HG03521 (cell line): ENCODE data around the gene IER5.
A peak's percentile ranks its signal among the peaks of the same experiment; 100 is the strongest.
"Not testable (repeated sequence)": the region's sequence is repeated elsewhere in the genome, so short reads cannot be mapped to it uniquely, and the experiment has no call there.

ENCODE experiments used
- ATAC-seq: cut with Tn5 transposase; IDR thresholded peaks from one replicate; pipeline ENCODE4 v1.9.1; 2021; ENCODE audit warnings: mild to moderate bottlenecking, moderate library complexity; ENCODE audit not compliant: unreplicated experiment

The IER5 gene

DNA sequence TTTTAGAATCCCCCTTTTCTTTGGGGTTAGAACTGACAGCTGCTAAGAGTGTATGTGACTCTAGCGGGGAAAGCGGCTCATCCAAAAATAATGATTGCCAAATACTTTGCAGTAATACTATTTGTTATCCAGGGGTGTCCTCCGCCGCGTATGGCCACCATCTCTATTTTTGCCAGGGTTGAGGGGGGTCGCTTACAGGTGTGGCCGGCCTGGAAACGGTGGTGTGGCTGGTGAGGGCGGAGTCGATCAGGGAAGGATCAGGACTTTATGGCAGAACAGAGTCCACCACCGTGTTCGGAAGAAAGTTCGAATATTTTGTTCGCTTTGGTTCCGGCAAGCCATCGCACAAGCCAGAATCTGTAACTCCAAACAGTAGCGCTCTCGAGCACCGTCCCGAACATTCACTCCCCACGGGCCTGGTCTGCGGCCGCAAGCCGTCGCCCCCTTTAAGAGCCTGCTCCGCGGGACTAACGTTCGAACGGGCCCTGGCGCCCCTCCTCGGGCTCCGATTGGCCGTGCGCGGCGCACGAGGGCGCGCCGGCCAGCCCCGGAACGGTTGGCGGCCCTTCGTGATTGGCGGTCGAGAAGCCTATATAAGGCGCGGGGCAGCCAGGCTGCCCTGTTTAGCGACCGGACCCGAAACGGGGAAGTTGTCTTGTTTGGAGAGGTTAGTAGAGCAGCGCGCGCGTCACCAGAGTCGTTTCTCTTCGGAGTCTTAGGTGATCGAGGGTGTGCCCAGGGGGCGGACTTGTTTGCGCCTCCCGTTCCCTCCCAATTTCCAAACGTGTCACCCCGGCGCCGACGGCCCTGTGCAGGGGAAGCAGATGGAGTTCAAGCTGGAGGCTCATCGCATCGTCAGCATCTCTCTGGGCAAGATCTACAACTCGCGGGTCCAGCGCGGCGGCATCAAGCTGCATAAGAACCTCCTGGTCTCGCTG lies at the start of gene IER5:
TSS of gene IER5 (plus strand) at position 622 of the 938 bp plus-strand sequence. CDS start at position 825, 203 bp downstream.
- peak; percentile 68 for ATAC-seq

DNA sequence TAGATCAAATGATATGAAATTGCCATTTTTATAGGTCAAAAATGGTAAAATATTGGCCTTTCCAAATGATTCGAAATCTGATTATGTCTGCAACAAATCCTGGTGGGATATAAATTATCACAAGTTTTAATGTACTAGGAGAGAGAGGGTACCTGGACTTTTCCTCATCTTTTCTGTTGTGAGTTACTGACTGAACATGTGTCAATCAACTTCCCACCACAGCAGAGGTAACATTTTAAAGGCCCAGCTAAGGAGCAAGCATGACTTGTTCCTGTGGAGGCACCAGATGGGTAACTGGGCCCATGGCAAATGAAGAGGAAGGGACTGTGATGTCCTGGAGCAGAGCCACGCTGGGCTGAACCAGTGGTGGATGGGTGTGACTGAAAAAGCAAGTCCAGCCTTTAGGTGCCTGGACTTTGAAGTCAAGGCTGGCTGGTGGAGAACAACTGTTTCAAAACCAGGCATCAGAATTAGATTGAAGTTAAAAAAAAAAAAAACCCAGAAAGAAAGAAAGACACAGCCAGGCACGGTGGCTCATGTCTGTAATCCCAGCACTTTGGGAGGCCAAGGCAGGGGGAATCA lies 48.1 kb upstream of the IER5 start:
- ATAC-seq, result no peak

DNA sequence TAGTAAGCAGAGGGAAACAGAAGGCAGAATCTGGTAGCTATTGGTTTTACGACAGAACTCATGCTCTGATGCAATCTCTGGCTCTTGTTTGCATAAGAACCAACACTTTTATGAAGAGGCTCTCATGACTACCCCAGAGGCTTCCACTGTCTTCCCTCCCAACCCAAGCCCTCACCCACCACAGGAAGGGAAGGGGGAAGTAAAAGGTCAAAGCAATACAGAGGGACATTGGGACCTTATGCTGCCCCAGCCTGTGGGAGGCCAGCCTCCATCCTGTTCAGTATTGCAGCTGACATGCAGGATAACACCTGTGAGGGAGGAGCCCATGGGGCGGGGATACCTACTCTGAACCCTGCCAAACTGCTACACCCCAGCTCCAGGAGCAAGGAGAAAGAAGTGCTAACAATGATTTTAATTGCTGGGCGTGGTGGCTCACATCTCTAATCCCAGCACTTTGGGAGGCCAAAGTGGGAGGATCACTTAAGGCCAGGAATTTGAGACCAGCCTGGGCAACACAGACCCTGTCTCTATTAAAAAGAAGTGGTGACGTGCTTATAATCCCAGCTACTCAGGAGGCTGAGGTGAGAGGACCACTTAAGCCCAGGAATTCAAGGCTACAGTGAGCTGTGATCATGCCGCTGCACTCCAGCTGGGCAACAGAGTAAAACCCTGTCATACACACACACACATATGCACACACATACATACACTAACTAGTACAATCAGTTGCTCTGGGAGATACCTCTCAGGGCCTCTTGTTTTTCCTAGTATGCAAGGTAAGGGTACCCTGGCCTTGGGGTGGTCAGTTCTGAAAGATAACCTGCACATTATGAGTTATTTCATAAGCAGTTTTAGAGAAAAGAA lies 45.2 kb upstream of the IER5 start:
- no peak for ATAC-seq

DNA sequence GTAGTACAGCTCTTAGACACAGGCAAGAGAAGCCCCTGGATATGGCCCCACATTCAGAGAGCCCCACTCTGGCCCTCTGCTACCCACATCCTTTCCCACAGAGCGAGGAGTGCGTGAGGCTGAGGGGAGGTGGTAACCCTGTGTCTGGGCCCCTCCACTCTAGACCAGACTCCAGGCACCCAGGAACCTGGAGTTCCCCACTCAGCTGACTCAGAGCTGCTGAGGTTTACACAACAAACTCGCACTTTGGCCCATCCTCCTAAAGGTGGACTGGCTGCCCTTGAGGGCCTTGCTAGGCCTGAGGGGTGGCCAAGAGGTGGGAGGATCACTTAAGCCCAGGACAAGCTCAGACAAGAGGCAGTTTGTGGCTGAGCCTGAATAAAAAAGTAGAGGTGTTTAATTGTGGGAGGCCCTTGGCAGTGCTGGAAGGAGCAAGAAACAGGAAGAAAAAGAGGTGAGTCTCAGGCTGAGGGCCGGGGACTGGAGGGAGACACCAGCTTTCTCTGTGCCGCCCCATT lies 44.0 kb upstream of the IER5 start:
- peak; percentile 77 for ATAC-seq

DNA sequence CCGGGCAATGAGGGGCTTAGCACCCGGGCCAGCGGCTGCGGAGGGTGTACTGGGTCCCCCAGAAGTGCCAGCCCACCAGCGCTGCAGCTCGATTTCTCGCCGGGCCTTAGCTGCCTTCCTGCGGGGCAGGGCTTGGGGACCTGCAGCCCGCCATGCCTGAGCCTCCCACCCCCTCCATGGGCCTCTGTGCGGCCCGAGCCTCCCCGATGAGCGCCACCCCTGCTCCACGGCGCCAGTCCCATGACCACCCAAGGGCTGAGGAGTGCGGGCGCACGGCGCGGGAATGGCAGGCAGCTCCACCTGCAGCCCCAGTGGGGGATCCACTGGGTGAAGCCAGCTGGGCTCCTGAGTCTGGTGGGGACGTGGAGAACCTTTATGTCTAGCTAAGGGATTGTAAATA lies 42.6 kb upstream of the IER5 start:
- not testable (repeated sequence) for ATAC-seq

DNA sequence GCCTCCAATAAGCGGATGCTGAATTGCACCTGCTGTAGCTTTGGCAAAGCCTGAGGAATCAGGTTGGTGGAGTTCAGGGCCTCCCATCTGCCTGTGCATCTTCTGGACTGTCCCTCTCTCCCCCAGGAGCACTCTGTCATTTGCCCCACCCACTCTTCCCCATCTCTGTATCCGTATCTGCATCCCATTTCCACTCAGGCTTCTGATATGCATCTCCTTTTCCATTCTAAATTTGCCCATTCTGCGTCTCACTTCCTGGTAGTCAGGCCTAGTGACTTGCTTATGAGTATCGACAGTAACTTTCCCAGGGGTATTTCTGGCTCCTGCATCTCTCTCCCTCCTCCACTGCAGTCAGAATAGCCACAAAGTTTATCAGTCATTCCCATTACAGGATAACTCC lies 39.1 kb upstream of the IER5 start:
- ATAC-seq, result no peak

DNA sequence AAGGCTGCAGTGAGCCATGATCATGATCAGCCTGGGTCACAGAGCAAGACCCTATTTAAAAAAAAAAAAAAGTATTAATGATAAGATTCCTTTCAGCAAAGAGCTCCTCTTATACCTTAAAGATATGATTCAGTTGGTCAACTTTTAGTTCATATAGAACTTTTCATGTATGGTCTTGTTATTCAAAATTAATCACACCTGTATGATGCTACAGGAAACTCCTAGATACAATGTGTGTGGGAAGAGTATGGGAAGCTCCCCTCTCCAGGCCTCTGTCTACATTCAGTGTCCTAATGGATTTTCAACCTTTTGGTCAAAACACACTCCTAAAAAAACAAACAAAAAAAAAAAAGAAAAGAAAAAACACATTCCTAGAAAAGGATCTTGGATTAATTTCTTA lies 37.6 kb upstream of the IER5 start:
- no peak for ATAC-seq

DNA sequence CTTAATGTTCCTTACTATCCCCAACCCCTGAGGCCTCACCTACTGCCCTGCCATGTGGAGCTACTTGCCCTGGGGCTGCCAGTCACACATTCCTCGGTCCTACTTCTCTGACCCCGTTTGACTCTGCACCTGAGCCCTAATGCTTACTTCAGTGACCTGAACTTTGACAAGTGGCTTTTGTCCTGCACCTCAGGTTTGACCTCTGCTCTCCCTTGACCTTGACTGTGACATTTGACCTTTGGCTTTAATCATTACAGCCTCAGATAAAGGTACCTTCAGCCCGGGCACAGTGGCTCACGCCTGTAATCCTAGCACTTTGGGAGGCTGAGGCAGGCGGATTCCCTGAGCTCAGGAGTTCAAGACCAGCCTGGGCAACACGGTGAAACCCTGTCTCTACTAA lies 31.9 kb upstream of the IER5 start:
- ATAC-seq, result no peak

DNA sequence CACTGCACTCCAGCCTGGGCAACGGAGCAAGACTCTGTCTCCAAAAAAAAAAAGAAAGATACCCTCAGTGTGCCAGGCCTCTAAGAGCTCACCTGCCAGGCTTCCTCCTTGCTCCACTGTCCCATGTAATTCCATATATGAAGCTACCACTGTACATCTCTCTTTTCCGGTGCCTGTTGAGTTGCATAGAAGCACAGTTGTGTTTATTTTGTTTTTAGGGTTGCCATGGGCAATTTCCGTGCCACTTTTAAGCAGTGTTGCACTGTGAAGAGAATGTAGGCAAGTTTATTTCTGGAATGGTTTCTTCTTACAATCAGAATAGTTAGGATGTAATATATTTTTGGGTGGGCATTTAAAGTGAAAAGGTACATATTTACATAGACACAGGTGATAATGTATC lies 31.4 kb upstream of the IER5 start:
- ATAC-seq, result no peak

DNA sequence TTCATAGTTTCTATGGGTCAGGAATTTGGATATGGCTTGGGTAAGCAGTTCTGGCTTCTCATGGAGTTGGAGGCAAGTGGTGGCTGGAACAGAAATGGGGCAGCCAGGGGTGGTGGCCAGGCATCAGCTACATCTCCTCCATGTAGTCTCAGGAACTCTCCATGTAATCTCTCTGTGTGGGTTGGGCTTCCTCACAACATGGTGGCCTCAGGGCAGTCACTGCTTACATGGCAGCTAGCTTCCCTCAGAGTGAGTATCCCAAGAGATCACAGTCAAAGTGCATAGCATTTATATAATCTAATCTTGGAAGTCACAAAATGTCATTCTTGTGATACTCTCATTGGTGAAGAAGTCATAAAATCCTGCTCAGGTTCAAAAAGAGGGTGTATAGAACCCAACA lies 29.1 kb upstream of the IER5 start:
- no peak for ATAC-seq

DNA sequence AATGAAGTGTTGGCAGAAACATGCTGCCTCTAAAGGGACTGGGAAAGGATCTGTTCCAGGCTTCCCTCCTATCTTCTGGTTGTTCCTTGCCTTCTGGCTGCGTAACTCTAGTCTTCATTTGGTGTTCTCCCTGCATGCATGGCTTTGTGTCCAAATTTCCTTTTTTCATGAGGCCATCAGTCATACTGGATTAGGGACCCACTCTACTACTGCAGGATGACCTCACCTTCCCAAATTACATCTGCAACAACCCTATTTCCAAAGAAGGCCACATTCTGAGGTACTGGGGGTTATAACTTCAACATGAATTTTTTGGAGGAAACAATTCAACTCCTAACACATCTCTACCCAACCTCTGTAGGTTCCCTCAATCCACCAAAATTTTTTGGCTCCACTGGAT lies 28.4 kb upstream of the IER5 start:
- no peak for ATAC-seq

DNA sequence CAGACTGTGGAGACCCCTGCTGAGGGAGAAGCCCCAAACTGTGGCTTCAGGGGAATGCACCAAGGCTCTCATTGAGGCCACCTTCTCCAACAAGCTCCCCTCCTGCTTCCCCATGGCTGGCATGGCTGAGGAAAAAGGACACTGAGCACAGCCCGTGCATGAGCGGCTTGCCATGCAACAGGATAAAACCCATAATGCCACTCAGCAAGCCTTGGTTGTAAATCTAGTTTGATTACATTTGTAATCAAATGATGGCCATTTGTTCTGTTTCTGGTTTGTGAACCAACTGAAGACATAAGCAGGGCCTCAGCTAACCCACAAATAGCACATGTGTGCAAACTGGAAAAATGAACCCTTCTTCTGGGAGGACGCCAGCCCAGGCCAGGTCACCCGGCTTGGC lies 27.6 kb upstream of the IER5 start:
- ATAC-seq, result not testable (repeated sequence)

DNA sequence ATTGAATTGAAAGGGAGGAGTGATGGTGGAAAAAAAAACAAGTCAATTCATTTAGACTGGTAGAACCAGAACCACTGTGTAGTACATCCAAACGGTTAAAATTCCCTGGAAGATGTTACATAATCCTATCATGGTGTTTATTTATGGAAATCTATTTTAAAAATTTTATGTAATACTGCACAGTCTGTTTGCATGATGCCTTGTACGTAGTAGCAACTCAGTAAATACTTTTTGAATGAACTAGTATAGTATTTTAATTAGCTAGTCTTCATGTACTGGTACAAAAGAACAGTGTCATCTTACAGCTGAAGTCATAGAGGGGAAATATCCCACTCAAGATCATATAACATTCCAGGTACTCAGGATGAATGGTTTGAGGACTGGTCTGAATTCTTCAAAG lies 27.0 kb upstream of the IER5 start:
- ATAC-seq, result no peak

DNA sequence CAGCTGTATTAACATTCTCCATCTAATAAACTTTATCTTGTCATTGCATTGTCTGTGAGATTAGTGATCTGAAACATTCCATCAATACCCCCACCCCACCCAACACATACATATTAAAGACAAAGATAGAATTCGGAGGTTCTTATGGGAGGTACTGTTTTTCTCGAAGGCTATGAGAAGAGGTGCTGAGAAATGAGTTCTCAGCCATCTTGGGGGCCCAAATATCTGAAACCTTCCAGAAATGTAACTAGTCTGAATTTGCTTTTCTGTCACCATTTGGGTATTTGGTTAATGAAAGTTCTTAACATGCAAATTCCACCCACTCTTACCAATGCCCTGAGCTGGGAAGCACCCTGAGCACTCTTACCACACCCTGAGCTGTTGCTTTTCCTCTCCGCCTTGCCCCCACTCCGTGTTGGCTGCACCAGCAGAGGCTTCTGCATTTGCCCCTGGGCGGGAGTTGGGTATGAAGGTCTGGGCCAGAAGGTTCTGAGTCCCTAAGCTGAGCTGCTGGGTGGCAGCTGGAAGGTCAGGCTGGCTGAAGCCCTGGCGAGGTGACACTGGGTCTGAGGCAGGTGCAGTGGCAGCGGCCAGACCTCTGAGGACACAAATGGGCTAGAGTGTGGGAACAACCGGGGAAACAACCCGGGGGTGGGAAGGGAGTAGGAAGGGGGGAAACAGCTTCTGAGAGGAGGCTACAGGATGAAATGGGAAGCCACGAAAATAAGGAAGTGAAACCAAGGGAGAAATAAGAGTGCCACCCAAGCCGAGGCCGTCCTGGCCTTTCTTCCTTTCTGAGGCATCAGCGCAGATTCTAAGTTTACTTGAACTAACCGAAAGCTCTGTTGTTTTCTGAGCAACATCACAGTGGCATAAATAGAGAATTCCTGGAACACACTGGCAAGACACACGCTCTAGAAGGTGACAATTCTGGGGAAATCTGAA lies 26.3 kb upstream of the IER5 start:
- ATAC-seq, result peak; percentile 69

DNA sequence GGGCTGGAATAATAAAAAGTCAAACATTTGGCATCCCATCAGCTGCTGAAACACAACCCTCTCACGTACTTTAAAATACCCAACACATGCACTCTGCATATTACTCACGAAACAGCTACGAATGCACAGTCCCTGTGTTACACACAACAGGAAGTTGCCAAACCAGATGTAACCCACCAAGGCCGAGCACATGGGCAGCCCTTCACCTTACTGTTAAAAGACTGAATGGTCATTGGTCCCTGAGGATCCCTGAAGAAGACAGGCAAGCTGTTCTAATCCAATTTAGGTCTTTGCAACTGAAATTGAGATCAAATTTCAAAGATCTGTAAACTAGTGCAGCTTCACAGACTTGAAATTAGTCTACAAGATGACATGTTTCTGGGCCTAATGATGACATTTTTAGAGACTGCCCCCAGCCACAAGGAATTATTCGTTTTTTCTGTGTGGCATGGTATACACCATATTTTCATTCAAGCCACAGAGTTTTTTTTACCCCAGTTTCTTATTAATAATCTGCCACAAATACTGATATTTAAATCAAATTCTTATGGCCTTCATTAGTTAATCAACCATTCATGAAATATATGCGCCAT lies 25.6 kb upstream of the IER5 start:
- ATAC-seq, result peak; percentile 68

DNA sequence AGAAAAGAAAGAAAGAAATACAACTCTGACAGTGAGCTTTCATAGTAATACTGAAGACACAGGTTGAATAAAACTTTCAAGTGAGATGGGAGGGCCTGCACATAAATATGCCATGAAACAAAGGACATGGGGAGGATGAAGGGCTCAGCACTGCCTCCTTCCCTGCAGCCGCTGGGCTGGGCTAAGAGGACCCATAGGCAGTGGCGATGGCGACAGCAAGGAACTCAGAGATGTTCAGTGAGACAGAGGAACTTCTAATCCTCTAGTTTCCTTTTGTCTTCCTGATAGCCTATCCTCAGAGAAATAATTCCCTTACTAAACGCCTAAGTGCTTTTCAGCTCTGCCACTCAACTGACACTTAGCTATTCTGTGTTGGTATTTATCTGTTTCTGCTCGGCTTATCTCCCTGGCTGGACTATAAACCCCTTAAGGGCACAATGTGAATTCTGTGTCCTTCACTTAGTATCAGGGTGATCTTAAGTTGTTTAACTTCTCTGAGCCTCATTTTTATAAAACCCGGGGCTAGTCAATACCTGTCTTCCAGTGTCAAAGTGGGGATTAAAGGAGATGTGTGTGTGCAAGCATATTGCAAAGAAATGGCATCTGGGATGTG lies 24.4 kb upstream of the IER5 start:
- ATAC-seq, result no peak

DNA sequence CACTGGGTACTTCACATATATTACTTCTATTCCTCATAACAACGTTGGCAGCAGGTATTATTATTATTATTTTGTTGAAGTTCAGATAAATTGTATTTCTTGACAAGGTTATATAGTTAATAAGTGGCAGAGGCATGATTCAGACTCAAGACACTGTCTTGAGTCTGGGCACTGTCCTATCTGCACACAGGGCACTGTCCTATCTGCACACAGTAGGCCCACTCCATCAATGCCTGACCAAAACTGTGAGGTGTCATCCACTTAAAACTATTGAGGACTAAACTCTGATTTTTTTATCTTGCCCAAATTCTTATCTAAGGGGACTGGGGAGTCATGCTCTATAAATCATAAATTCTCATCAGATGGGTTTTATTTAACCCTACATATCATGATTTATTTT lies 23.8 kb upstream of the IER5 start:
- no peak for ATAC-seq

DNA sequence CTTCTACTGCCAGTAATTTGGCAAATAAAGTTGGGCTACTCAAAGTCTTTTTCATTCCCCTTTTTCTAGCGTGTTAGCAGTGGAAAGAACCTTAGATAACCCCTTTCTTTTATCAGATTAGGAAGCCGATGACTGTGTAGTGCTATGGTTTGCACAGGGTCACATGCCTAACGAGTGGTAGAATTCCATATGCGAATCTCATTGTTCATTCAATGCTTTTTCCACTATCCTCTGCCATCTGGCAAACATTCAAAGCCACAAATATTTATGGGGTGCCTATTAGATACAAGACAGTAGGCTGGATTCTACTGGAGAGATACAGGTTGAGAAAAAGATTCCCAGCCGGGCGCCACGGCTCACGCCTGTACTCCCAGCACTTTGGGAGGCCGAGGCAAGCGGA lies 14.9 kb upstream of the IER5 start:
- ATAC-seq, result no peak

DNA sequence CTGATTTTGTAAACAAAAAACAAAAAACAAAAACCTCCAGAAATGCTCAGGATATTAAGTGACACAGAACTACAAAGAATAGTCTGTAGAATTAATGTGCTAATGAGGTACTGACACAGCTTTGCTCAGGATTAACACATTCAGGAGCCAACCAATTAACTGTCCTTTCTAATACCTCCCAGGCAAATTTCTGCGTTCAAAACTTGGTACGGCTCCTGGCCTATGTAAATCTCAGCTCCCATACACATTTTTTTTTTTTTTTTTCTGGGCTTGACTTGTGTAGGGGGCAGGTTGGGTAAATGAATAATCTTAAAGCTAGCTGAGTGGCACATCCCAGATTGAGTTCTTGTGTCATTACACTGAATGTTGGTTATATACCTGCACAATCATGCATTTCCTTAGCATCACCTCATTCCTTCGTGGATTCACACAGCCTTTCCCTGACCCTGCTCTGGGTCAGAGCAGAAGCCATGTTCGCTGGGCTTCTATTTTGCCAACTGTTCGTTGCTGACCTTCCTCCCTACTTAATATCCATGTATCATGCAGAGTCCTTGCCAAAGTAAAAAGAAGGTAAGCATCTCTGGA lies 12.6 kb upstream of the IER5 start:
- no peak for ATAC-seq
